ENCODE measurements around the gene TEDDM1.

Gene TEDDM1

GRCh38 chr1:182391028-182391361, 9.5 kb downstream of the TEDDM1 start:
- TF ChIP-seq CTCF (IDR thresholded peaks at IDR 0.05): no peak

DNA sequence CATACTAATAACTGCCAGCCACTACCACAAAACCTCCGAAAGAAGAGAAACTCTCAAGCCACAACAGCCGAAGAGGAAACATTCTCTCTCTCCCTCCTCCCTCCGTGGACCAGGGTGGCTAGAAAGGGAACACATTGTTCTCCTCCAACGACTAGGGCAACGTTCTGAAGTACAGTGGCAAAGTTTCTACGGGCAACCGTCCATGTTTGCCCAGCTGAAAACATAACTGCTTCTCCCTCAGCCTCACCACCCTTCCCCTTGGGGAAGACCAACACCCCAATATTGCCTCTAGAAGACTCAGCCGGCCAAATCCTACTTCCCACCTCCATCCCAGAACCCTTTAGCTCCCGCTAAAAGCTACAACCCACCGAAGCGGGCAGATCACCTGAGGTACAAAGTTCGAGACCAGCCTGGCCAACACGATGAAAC, 10.8 kb downstream of the TEDDM1 start:
- TF ChIP-seq CTCF (IDR thresholded peaks at IDR 0.05): no peak

GRCh38 chr1:182388392-182389134, 11.9 kb downstream of the TEDDM1 start:
- TF ChIP-seq CTCF (IDR thresholded peaks at IDR 0.05): no peak

- TF ChIP-seq CTCF (IDR thresholded peaks at IDR 0.05): no peak
Observed at GRCh38 chr1:182387566-182387965, 12.9 kb downstream of the TEDDM1 start.

- no peak for TF ChIP-seq CTCF (IDR thresholded peaks at IDR 0.05)
Observed at GRCh38 chr1:182386980-182387379, 13.5 kb downstream of the TEDDM1 start.

DNA sequence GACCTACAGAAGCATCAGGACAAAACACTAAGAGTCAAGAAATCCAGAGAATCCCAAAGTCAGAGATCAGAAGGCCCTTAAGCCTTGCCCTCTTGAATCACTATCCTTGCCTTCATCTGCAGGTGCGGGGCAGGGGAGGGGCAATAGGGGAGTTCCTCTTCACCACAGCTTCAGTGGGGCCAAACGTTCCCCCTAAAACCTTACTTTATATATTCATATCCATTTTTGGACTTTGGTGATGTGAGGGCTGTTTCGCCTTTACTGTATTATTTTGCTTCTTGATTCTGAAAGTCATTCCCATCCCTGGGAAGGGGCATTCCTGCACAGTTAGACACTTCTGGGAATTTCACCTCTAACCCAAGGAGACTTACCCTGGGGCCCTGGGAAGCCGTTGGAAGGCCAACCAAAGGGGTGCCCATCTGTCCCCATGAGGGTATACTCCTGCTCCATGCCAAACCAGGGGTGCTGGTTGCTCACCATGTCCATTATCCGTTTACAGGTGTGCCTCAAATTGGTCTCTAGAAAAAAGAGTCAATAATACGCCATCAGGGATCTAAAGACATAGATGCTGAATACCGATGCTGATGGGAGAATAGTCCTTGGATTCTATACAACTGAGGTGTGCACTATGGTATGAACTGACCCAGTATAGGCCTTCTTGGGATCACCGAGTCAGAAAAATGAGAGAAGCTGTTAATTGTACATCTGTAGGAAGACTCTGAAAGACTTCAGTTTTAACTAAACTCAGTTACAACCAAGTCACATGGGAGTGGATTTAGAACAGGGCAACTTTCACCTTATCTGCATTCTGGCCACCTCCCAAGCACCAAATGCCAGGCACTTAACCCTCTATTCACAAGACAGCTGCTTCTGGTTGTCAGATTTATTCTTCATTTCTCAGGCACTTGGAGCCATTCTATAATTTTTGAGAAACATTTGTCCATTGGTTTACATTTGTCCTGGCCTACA, 14.3 kb downstream of the TEDDM1 start:
- no peak for TF ChIP-seq CTCF (IDR thresholded peaks at IDR 0.05)

GRCh38 chr1:182384387-182384960, 16.0 kb downstream of the TEDDM1 start:
- TF ChIP-seq CTCF (IDR thresholded peaks at IDR 0.05): no peak

Measured in LNCAP (cell line).